Measurements from ENCODE around the gene ASMTL. TPM values are rescaled to one million over a fixed set of nuclear protein-coding genes. Genes with fewer than 3 reads are reported as not detected.
"Not testable (repeated sequence)": the region's sequence is repeated elsewhere in the genome, so short reads cannot be mapped to it uniquely, and the experiment has no call there.

Gene ASMTL
- total RNA-seq, 1 experiment from 2014 or later, result 3.1 TPM

DNA sequence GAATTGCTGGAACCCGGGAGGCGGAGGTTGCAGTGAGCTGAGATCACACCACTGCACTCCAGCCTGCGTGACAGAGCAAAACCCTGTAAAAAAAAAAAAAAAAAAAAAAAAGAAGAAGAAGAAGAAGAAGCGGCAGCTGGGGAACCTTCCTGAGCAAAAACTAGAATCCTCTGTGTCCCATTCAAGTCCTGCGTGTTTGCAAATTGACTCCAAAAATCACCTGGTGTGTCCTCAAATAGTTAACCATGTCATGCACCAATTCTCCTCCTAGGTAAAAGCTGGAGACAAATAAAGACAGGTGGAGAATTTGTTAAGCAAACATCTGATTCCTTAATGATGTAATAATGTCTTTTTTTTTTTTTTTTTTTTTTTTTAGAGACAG lies 31.9 kb upstream of the ASMTL start:
- DNase-seq (ENCODE audit: low read depth, low spot score), result no peak
- in situ Hi-C loops (cut with HindIII; ENCODE audit: low pct_unique_long_range_greater_than_20kb, low sequenced_read_pairs), result no loop called here

DNA sequence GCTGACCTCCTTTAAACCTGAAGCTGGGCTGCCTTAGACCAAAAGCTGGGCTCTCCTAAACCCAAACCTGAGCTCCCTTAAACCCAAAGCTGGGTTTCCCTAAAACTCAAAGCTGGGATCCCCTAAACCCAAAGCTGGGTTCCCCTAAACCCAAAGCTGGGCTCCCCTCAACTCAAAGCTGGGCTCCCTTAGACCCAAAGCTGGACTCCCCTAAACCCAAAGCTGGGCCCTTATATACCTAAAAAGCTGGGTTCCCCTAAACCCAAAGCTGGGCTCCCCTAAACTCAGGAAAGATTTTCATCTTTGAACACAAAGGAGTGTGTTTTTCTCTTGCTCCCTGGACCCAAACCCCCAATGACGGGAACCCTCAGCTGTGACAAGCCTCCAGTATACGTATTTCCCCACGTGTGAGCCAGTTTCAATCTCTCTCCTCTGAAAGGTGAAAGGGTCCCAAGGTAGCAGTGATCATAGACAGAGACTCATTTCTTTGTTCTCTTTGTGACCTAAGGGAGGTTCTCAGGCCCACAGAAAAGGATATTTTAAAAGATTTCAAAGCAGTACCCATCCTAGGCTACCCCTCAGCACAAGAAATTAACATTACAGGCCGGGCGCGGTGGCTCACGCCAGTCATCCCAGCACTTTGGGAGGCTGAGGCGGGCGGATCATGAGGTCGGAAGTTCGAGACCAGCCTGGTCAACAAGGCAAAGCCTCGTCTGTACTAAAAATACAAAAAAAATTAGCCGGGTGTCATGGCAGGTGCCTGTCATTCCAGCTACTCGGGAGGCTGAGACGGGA lies 31.3 kb upstream of the ASMTL start:
- in situ Hi-C loops (cut with HindIII; ENCODE audit: low pct_unique_long_range_greater_than_20kb, low sequenced_read_pairs), result no loop called here
- DNase-seq (ENCODE audit: low read depth, low spot score), result no peak

DNA sequence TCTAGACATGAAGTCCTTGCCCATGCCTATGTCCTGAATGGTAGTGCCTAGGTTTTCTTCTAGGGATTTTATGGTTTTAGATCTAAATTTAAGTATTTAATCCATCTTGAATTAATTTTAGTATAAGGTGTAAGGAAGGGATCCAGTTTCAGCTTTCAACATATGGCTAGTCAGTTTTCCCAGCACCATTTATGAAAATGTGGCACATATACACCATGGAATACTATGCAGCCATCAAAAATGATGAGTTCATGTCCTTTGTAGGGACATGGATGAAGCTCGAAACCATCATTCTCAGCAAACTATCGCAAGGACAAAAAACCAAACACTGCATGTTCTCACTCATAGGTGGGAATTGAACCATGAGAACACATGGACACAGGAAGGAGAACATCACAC lies 29.8 kb upstream of the ASMTL start:
- DNase-seq (ENCODE audit: low read depth, low spot score); in situ Hi-C loops (cut with HindIII; ENCODE audit: low pct_unique_long_range_greater_than_20kb, low sequenced_read_pairs): not testable (repeated sequence)

DNA sequence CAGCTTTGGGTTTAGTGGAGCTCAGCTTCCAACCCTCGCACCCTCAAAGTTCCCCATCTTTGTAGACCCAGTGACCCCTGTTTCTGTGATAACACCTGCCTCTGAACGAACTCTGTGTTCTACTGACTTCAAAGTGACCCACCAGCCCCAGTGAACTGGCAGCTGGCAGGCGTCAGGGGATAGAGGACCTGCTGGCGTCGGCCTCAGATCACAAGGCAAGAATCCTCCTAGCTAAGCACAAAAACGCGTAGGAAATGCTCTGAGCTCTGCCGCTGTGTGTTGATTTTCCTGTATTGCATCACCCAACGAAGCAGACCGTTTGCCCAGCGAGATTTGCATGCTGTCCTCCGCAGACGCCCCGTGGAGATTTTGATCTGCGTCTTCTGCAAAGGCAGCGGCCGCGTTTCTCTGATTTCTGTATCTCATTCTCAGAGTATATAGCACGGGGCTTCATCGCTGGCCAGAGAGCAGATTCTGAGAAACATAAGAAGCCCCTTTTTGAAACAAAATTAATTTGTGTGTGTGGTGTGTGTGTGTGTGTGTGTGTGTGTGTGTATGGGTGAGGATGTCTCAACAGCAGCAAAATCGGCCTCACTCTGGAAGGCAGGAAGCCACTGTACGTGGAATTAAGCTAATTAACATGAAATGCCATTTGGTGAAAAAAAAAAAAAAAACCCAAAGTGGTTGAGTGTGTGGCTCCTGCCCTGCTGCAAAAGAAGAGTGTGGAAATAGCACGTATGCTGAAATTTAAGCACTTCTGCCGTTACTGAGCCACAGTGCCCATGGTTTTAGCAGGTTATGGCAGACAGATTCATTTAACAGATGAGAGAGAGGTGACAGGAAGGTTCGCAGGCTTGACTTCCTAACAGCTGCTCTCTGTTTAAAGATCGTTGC lies 29.2 kb upstream of the ASMTL start:
- in situ Hi-C loops (cut with HindIII; ENCODE audit: low pct_unique_long_range_greater_than_20kb, low sequenced_read_pairs), result no loop called here
- peak; percentile 74 for DNase-seq (ENCODE audit: low read depth, low spot score)

DNA sequence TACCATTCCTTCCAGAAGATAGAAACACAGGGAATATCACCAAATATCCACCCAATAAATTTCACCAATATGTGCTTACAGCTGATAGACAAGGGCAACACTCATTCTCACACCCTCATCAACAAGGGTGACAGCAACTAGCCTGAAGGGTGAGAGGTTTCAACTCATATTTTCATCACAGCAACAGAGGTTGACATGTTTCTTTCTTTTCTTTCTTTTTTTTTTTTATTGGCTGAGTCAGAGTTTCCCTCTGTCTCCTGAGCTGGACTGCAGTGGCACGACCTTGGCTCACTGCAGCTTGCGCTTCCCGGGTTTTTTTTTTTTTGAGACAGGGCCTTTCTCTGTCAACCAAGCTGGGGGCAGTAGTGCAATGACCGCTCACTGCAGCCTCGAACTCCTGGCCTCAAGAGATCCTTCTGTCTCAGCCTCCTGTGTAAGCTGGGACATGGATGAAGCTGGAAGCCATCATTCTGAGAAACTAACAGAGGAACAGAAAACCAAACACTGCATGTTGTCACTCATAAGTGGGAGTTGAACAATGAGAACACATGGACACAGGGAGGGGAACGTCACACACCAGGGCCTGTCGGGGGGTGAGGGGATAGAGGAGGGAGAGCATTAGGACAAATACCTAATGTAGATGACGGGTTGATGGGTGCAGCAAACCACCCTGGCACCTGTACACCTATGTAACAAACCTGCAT lies 27.5 kb upstream of the ASMTL start:
- in situ Hi-C loops (cut with HindIII; ENCODE audit: low pct_unique_long_range_greater_than_20kb, low sequenced_read_pairs), result no loop called here
- no peak for DNase-seq (ENCODE audit: low read depth, low spot score)

DNA sequence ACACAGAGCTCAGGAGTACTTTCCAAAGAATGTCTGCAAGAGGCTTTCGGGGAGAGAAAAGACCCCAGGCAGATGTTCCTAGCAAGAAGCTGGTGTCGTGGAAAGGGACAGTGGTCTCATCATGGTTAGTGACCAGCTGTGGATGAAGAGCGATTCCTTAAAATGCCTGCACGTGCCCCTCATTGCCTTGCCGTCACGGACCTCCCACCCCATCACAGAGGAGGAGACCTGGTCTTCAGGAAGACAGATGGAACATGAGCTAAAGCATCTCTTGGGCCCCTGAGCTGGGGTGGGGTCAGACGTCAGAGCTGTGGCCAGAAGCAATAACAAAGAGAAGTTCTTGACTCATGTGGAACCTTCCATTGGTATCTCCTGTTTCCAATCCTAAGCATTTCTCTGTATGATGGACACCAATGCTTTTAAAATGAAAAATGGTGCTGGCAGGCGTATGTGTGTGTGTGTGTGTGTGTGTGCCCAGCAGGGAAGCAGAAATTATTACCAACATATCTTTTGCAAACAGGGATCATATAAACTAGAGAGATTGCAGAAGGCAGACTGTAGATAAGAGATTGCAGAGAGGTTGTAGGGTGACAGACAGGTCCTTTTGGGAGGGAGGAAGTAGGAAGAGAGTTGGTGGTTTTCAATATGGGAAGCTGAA lies 25.2 kb upstream of the ASMTL start:
- no peak for DNase-seq (ENCODE audit: low read depth, low spot score)
- in situ Hi-C loops (cut with HindIII; ENCODE audit: low pct_unique_long_range_greater_than_20kb, low sequenced_read_pairs), result no loop called here

DNA sequence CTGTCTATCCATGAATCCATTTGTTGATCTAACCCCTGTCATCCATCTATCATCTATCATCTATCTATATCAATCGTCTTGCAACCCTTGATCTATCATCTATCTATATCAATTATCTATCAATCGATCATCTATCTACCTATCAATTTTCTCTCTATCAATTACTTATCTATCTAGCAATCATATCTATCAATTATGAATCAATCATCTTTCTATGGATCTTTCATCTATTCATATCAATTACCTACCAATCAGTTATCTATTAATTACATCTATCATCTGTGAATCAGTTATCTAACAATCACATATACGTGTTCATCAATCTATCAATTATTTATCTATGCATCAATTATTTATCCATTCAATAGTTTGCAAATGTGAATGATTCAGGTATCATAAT lies 24.5 kb upstream of the ASMTL start:
- in situ Hi-C loops (cut with HindIII; ENCODE audit: low pct_unique_long_range_greater_than_20kb, low sequenced_read_pairs), result no loop called here
- no peak for DNase-seq (ENCODE audit: low read depth, low spot score)

DNA sequence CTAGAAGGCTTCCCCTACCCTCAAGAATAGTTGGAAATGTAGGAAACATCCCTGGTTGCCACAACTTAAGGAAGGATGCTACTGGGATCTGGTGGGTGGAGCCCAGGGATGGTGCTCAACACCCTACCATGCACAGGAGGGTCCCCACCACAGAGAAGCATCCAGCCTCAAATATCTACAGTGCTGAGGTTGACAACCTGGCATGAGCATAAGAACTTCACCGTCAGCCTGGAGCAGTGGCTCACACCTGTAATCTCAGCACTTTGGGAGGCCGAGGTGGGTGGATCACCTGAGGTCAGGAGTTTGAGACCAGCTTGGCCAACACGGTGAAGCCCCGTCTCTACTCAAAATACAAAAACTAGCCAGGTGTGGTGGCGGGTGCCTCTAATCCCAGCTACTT lies 24.0 kb upstream of the ASMTL start:
- in situ Hi-C loops (cut with HindIII; ENCODE audit: low pct_unique_long_range_greater_than_20kb, low sequenced_read_pairs), result no loop called here
- no peak for DNase-seq (ENCODE audit: low read depth, low spot score)

DNA sequence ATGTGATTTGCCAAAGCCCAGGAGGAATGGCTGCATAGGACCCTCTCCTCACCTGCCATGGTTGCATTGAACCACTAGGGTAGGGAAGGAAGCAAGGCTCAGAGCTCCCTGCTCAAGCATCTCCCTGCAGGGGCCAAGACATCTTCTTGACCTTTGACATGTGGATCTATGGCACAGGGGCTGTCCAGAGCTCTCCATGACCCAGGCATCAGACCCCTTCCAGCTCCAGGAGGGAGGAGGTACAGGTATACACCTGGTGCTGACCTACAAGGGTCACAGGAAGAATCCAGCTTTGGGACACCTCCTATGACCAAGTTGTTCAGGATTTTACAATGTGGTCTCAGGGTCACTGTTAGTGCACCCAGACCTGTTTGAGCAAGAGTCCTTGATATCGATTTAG lies 23.2 kb upstream of the ASMTL start:
- in situ Hi-C loops (cut with HindIII; ENCODE audit: low pct_unique_long_range_greater_than_20kb, low sequenced_read_pairs), result no loop called here

DNA sequence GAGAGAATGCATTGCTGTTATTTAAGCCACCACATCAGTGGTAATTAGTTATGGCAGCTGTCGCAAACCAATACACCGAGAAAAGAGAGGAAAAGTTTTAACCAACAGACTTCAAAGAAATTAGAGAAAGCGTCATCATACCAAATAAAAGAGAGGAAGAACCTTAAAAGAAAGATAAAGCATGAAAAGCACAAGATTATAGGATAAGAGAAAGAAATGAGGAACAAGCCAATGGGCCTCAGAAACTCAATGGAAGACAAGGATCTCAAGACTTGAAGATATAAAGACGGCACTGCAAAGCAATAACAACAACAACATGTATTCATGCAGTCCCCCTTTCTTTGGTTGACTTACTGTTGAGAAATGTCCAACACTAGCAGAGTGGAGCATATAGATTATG lies 22.8 kb upstream of the ASMTL start:
- DNase-seq (ENCODE audit: low read depth, low spot score), result no peak
- in situ Hi-C loops (cut with HindIII; ENCODE audit: low pct_unique_long_range_greater_than_20kb, low sequenced_read_pairs), result no loop called here

More for the DNA sequence above, 23.2 kb upstream of the ASMTL start:
- DNase-seq (ENCODE audit: low read depth, low spot score), result no peak

DNA sequence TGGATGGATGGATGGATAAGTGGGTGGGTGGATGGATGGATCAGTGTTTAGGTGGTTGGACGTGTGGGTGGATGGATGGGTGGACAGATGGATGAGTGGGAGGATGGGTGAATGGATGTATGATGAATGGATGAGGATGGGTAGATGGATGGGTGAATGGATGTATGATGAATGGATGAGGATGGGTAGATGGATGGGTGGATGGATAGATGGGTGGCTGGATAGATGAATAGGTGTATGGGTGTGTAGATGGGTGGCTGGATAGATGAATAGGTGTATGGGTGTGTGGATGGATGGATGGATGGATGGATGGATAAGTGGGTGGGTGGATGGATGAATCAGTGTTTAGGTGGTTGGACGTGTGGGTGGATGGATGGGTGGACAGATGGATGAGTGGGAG lies 21.9 kb upstream of the ASMTL start:
- DNase-seq (ENCODE audit: low read depth, low spot score); in situ Hi-C loops (cut with HindIII; ENCODE audit: low pct_unique_long_range_greater_than_20kb, low sequenced_read_pairs): not testable (repeated sequence)

DNA sequence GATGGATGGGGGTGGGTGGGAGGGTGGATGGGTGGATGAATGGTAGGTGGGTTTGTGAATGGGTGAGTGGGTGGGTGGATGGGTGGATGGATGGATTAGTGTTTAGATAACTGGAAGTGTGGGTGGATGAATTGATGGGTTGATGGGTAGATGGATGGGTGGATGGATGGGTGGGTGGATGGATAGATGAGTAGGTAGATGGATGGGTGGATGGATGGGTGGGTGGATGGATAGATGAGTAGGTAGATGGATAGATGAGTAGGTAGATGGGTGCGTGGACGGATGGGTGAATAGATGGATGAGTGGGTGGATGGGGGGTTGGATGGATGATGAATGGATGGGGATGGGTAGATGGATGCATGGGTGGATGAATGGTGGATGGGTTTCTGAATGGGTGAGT lies 20.3 kb upstream of the ASMTL start:
- DNase-seq (ENCODE audit: low read depth, low spot score), result no peak
- in situ Hi-C loops (cut with HindIII; ENCODE audit: low pct_unique_long_range_greater_than_20kb, low sequenced_read_pairs), result no loop called here

DNA sequence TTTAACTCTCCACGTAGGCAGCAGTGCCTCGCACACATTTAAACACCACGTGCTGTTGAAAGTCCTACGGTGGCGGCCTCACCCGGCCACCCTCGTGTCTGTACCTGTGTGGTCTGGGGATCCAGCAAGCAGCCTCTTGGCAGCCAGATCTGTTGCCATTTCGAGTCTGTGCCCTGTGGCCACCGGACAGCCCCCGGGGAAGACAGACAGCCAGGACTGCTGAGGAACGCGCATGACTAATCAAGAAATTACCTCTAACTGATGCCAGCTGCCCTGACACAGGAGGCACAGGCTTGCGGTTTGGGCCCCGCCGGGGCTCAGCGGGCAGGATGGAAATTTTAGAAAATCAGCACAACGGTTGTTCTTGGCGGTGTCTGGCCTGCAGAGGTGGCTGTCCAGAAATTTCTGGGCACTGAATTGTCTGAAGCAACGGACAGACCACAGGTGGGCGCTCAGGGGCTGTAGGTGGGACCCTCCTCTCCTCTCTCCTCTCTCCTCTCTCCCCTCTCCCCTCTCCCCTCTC lies 15.6 kb upstream of the ASMTL start:
- DNase-seq (ENCODE audit: low read depth, low spot score), result no peak
- in situ Hi-C loops (cut with HindIII; ENCODE audit: low pct_unique_long_range_greater_than_20kb, low sequenced_read_pairs), result no loop called here

DNA sequence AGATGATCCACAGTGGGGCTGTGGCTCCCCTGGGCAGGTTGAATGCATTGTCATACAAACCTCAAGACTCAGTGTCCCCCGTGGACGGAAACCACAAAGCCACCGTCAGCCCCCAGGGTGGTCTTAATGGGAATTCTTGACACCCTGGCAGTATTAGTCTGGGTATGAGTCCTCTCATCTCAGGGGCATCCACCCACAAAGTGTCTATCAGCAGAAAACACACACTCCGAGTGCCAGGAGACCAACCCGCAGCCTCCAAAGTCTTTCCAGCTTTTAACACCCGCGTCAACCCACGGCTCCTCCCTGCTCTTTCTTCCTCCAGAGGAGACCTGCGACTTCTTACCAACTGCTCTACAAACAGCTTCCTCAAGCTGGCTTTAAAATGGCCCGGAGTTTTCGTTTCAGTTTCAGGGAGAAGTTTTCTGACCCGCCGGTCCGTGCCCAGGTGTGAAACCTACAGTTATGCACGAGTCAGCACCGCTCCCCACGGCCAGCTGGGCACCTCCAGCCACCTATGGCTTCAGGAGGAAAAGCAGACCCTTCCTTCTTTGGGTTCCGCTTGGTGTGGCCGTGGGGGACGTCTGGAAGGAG lies 14.4 kb upstream of the ASMTL start:
- in situ Hi-C loops (cut with HindIII; ENCODE audit: low pct_unique_long_range_greater_than_20kb, low sequenced_read_pairs), result no loop called here

DNA sequence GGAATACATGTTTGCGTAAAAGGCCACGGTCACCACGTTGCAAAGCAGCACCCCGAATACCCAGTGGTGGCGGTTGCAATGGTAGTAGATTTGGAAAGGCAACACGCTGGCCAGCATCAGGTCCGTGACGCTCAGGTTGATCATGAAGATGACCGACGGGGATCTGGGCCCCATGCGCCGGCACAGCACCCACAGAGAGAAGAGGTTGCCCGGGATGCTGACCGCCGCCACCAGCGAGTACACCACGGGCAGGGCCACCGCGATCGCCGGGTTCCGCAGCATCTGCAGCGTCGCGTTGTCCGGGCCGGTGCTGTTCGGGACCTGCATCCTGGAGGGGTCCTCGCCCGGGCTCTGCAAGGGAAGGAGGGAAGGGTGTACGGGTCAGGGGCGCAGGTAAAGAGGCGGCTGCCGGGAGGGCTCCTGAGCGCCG lies 13.5 kb upstream of the ASMTL start:
- DNase-seq (ENCODE audit: low read depth, low spot score), result no peak
- in situ Hi-C loops (cut with HindIII; ENCODE audit: low pct_unique_long_range_greater_than_20kb, low sequenced_read_pairs), result no loop called here

More for the DNA sequence above, 14.4 kb upstream of the ASMTL start:
- no peak for DNase-seq (ENCODE audit: low read depth, low spot score)

DNA sequence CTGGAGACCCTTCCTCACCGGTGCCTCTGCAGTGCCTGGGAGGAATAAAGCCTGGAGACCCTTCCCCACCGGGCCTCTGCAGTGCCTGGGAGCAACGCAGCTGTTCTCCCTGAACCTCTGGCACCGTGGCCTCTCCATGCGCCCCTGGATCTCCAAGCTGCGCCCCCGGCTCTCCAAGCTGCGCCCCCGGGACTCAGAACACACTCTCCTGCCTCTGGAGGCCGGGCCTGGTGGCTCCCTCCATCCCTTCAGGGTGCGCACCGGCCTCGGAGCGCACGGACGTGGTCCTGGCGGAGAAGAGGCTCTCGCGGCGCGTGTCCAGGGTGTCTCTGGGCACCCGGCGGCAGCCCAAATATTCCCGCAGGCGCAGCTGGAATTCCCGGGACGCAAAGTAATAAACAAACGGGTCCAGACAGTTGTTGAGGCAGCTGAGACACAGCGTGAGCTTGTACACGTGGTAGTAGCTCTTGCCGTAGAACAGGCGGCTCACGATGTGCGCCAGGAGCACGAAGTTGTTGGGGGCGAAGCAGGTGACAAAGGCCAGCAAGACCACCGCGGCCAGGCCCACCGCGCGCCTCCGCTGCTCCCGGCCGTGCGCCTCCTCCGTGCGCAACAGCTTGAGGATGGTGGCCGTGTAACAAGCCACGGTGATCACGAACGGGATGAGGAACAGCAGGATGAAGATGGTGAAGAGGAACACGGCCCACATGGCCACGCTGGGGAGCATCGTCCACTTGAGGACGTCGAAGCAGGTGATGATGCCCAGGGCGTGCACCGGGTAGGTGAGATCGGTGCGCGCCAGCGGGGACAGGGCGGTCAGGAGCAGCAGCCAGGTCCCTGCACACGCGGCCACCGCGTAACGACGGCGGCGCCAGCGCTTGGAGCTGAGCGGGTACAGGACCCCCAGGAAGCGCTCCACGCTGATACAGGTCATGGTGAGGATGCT lies 12.8 kb upstream of the ASMTL start:
- DNase-seq (ENCODE audit: low read depth, low spot score), result no peak
- in situ Hi-C loops (cut with HindIII; ENCODE audit: low pct_unique_long_range_greater_than_20kb, low sequenced_read_pairs), result no loop called here

All from SK-MEL-5 (cell line).